Measurements from ENCODE around the gene CFAP77. TPM values are rescaled to one million over a fixed set of nuclear protein-coding genes. Genes with fewer than 3 reads are reported as not detected.

The CFAP77 gene
- polyA plus RNA-seq, 3 donors, result not detected

GRCh38 chr9:132596200-132596599, 186.2 kb downstream of the CFAP77 start:
- no peak for DNase-seq
- intact Hi-C loops (cut with micrococcal nuclease), result no loop called here
- Histone ChIP-seq H4K20me1 (ENCODE audit: insufficient read depth, low read length) (no peaks in the 10 kb centered on the region), H3K4me3 (replicated peaks in 1 of 3; ENCODE audit: low read depth in 2 of 3, low read length in 3 of 3) (no peak overlapping the region), H3K36me3 (replicated peaks in 1 of 2; ENCODE audit: control insufficient read depth in 1 of 2, insufficient read depth in 2 of 2, low read length in 2 of 2) (peaks cover 0 to 19% of the 10 kb centered on the region in 2 donors), H3K27me3 (ENCODE audit: control insufficient read depth in 2 of 2, insufficient read depth in 2 of 2, low read length in 2 of 2) (peaks cover 11 to 13% of the 10 kb centered on the region in 2 donors), H3K27ac (ENCODE audit: low read depth in 1 of 2, low read length in 2 of 2) (no peak overlapping the region), H3K79me2 (ENCODE audit: insufficient read depth, low read length) (no peaks in the 10 kb centered on the region), H2AFZ (ENCODE audit: insufficient read depth, low read depth, low read length, poor library complexity, severe bottlenecking) (no peak overlapping the region), H3K9ac (ENCODE audit: insufficient read depth, low read length, poor library complexity, severe bottlenecking) (no peak overlapping the region), H3K9me3 (replicated peaks in 1 of 2; ENCODE audit: control insufficient read depth in 1 of 2, insufficient read depth in 1 of 2, low read length in 2 of 2) (no peaks in the 10 kb centered on the region), H3K4me1 (ENCODE audit: control insufficient read depth in 1 of 2, insufficient read depth in 2 of 2, low read length in 2 of 2) (peaks cover 14 to 16% of the 10 kb centered on the region in 2 donors), H3K4me2 (replicated peaks; ENCODE audit: extremely low read depth, low read length, poor library complexity, severe bottlenecking) (no peak overlapping the region)
- Mint-ChIP-seq H3K36me3 (peaks cover 31 to 48% of the 10 kb centered on the region in 2 donors), H3K4me1 (peaks cover 22% of the 10 kb centered on the region), H3K27me3 (ENCODE audit: low read depth in 3 of 3) (peaks cover 11 to 14% (median 14%) of the 10 kb centered on the region in 3 donors), H3K27ac (peak overlapping the region in 1 of 7 donors; percentile 2), H3K4me3 (no peak overlapping the region), H3K9me3 (peaks cover 0 to 3% (median 0%) of the 10 kb centered on the region in 7 donors)
- WGBS (ENCODE audit: insufficient coverage), result no CpG with 5 or more reads among the region's 3 CpGs
- TF ChIP-seq, protein P1, sequence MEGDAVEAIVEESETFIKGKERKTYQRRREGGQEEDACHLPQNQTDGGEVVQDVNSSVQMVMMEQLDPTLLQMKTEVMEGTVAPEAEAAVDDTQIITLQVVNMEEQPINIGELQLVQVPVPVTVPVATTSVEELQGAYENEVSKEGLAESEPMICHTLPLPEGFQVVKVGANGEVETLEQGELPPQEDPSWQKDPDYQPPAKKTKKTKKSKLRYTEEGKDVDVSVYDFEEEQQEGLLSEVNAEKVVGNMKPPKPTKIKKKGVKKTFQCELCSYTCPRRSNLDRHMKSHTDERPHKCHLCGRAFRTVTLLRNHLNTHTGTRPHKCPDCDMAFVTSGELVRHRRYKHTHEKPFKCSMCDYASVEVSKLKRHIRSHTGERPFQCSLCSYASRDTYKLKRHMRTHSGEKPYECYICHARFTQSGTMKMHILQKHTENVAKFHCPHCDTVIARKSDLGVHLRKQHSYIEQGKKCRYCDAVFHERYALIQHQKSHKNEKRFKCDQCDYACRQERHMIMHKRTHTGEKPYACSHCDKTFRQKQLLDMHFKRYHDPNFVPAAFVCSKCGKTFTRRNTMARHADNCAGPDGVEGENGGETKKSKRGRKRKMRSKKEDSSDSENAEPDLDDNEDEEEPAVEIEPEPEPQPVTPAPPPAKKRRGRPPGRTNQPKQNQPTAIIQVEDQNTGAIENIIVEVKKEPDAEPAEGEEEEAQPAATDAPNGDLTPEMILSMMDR (IDR thresholded peaks at IDR 0.05), result no peak

DNA sequence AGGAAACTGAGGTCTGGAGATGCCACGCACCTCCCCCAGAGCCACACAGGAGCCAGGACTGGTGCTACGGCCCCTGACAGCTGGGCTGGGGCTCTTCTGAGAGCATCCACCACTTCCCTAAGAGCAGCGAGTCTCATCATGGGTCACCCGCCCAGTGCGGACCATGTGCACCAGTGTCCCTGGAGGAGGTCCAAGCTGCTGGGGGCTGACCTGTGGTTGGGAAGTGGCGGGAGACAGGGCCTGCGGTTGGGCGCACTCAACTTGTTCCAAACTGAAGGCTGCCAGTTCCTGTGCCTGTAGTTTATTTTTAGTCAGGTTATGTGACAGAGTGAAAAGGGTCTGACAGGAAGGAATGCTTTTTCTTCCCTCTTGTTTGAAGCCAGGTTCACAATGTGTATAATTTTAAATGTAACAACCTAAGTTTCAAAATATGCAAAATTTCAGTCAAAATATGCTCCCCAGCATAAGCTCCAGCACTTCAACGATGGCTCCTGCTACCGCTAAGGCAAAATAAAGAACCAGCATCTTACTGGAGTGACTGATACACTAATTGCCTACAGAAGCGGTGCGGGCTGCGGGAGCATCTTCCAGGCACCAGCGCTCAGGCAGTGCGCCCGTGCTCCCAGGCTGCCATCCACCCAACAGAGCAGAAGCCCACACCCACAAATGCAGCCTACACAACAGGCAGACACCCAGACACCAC, 187.2 kb downstream of the CFAP77 start:
- Histone ChIP-seq H3K9ac (ENCODE audit: insufficient read depth, low read length, poor library complexity, severe bottlenecking) (no peak overlapping the region), H3K4me1 (ENCODE audit: control insufficient read depth in 1 of 2, insufficient read depth in 2 of 2, low read length in 2 of 2) (peaks cover 14 to 16% of the 10 kb centered on the region in 2 donors), H3K36me3 (replicated peaks in 1 of 2; ENCODE audit: control insufficient read depth in 1 of 2, insufficient read depth in 2 of 2, low read length in 2 of 2) (peaks cover 0 to 22% of the 10 kb centered on the region in 2 donors), H4K20me1 (ENCODE audit: insufficient read depth, low read length) (no peaks in the 10 kb centered on the region), H3K79me2 (ENCODE audit: insufficient read depth, low read length) (no peaks in the 10 kb centered on the region), H3K4me3 (replicated peaks in 1 of 3; ENCODE audit: low read depth in 2 of 3, low read length in 3 of 3) (no peak overlapping the region), H3K27ac (ENCODE audit: low read depth in 1 of 2, low read length in 2 of 2) (no peak overlapping the region), H3K27me3 (ENCODE audit: control insufficient read depth in 2 of 2, insufficient read depth in 2 of 2, low read length in 2 of 2) (peaks cover 1 to 4% of the 10 kb centered on the region in 2 donors), H3K4me2 (replicated peaks; ENCODE audit: extremely low read depth, low read length, poor library complexity, severe bottlenecking) (no peak overlapping the region), H2AFZ (ENCODE audit: insufficient read depth, low read depth, low read length, poor library complexity, severe bottlenecking) (no peak overlapping the region), H3K9me3 (replicated peaks in 1 of 2; ENCODE audit: control insufficient read depth in 1 of 2, insufficient read depth in 1 of 2, low read length in 2 of 2) (no peaks in the 10 kb centered on the region)
- DNase-seq, result no peak
- 55% methylated on average over 16 of the region's 16 CpGs for WGBS (ENCODE audit: insufficient coverage)
- intact Hi-C loops (cut with micrococcal nuclease), result no loop called here
- peaks cover 1 to 4% (median 4%) of the 10 kb centered on the region in 3 donors for H3K27me3 Mint-ChIP-seq (ENCODE audit: low read depth in 3 of 3)
- peaks cover 22% of the 10 kb centered on the region for H3K4me1 Mint-ChIP-seq
- peaks cover 31 to 55% of the 10 kb centered on the region in 2 donors for H3K36me3 Mint-ChIP-seq
- H3K27ac Mint-ChIP-seq, result peak overlapping the region in 1 of 7 donors; percentile 22
- TF ChIP-seq, protein P1 (IDR thresholded peaks at IDR 0.05), result no peak
- no peak overlapping the region for H3K4me3 Mint-ChIP-seq
- H3K9me3 Mint-ChIP-seq, result no peaks in the 10 kb centered on the region
